GM12892 (cell line): ENCODE results near the gene CELF1.

ENCODE experiments used
- POLR2A ChIP-seq: IDR thresholded peaks from 2 replicates; pipeline ENCODE4 v1.6.1; 2011; ENCODE audit warnings: low read depth, low read length, control low read depth
- POLR2AphosphoS5 ChIP-seq: IDR thresholded peaks from 2 replicates; pipeline ENCODE4 v1.6.1; 2011; ENCODE audit warnings: low read depth, low read length, control low read depth
- TAF1 ChIP-seq: IDR thresholded peaks from 2 replicates; pipeline ENCODE4 v1.6.1; 2011; ENCODE audit warnings: low read depth, mild to moderate bottlenecking, control low read depth, low read length, borderline replicate concordance

DNA sequence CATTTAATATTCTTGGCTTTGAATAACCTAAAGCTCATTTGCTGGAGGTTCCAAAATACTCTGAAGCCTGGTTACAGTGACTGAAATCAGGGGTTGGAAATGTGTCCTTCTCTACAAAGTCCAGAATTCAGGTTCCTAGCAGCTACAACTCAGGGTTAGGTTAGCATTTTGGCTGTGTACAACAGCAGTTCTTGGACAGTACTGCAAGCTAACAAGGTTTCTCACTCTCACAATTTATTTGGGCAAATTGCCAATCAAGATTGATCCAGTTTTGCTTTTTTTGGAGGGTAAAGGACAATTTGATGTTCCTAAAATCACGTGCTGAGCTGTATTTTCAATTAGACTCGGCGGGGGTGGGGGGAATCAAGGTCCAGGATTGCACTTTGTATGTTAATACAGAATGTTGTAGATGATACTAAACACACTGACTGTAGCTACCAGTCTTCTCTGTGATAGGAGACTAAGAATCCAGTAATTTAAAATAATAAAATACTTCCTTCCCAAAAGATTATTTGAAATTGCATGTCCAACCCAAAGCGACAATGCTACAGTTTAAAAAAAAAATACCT, 54.3 kb downstream of the CELF1 start:
- no peak for TF ChIP-seq POLR2AphosphoS5
- TF ChIP-seq POLR2A: no peak
- TF ChIP-seq TAF1: no peak
